Epithelial cell of proximal tubule (primary cell): ENCODE measurements around the gene OR10D3. TPM values are rescaled to one million over a fixed set of nuclear protein-coding genes. Genes with fewer than 3 reads are reported as not detected.
"Not testable (repeated sequence)": the region's sequence is repeated elsewhere in the genome, so short reads cannot be mapped to it uniquely, and the experiment has no call there.

Experiments
- DNase-seq: peaks from one replicate; pipeline ENCODE4 v3.0.0-alpha.2; 2011; ENCODE audit warnings: low read depth
- H3K4me3 ChIP-seq: 2 replicates; pipeline ENCODE4 v1.5.1; 2011; ENCODE audit warnings: low read depth, mild to moderate bottlenecking, low read length
- total RNA-seq: library from RNA; depleted of rRNA; stranded (reverse); fragments of >200 nt; gene quantifications from 2 replicates; pipeline ENCODE4 v1.2.3, GENCODE V29; 2015
- TF ChIP-seq, protein P1 (sequence below): conservative IDR thresholded peaks from 2 replicates; pipeline ENCODE4 v1.5.1; 2012; ENCODE audit warnings: low read depth, mild to moderate bottlenecking, low read length

The OR10D3 gene
- total RNA-seq, 1 donor from 2014 or later: not detected

DNA sequence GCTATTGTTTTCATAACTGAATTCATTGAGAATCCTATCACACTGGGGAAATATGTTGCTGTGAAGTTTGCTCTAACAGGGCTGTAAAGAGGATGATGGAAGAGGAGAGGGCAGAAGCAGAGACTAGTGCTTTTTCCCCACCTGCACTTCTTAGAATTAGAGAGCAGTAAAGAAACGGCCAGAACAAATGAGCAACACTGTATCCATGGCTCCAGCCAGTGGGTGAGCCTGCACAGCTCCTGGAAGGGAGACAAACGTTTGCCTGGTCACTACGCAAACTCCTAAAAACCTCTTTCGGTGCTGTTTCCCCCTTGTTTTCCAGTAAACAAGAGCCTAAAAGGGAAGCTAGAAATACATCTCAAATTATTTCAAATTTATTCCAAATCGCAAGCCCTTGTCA is 22.2 kb upstream of the OR10D3 start:
- H3K4me3 ChIP-seq: no peak overlapping the region
- TF ChIP-seq, protein P1, sequence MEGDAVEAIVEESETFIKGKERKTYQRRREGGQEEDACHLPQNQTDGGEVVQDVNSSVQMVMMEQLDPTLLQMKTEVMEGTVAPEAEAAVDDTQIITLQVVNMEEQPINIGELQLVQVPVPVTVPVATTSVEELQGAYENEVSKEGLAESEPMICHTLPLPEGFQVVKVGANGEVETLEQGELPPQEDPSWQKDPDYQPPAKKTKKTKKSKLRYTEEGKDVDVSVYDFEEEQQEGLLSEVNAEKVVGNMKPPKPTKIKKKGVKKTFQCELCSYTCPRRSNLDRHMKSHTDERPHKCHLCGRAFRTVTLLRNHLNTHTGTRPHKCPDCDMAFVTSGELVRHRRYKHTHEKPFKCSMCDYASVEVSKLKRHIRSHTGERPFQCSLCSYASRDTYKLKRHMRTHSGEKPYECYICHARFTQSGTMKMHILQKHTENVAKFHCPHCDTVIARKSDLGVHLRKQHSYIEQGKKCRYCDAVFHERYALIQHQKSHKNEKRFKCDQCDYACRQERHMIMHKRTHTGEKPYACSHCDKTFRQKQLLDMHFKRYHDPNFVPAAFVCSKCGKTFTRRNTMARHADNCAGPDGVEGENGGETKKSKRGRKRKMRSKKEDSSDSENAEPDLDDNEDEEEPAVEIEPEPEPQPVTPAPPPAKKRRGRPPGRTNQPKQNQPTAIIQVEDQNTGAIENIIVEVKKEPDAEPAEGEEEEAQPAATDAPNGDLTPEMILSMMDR: no peak
- DNase-seq: no peak

DNA sequence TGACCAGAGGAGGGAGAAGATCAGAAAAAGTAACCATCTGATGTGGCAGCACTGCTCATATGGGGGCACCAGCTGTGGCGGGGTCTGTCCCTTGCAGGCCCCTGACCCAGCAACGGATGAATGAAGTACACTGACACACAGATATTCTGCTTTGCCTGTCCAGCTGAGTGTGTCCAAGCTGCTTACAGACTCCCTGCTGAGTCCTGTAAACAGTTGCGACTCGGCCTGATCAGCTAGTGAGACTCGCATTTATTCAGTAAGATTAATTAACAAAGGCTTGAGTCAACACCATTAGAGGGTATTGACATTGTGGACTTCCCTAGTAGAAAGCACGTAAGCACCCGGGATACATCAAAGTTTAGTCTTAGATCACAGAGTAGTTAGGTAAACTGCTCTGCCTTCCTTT is 15.3 kb upstream of the OR10D3 start:
- no peak overlapping the region for H3K4me3 ChIP-seq
- TF ChIP-seq, protein P1: no peak
- no peak for DNase-seq

DNA sequence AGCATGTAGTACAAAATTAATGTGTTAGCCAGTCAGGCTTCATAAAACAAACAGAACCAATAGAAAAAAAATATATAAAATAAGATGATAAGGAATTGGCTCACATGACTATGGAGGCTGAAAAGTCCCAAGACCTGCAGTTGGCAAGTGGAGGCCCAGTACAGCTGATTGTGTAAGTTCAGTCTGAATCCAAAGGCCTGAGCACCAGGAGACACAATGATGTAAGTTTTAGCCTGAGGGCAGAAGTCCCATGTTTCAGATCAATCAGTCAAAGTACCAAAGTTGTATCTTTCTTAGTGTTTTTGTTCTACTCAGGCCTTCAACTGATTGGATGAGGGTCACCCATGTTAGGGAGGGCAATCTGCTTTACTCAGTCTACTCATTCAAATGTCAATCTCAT is 14.3 kb upstream of the OR10D3 start:
- DNase-seq: no peak
- TF ChIP-seq, protein P1: no peak
- H3K4me3 ChIP-seq: no peak overlapping the region

DNA sequence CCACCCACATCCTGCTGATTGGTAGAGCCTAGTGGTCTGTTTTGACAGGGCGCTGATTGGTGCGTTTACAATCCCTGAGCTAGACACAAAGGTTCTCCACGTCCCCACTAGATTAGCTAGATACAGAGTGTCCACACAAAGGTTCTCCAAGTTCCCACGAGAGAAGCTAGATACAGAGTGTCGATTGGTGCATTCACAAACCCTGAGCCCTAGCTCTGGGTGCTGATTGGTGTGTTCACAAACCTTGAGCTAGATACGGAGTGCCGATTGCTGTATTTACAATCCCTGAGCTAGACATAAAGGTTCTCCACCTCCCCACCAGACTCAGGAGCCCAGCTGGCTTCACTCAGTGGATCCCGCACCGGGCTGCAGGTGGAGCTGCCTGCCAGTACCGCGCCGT is 12.8 kb upstream of the OR10D3 start:
- DNase-seq, H3K4me3 ChIP-seq: not testable (repeated sequence)

DNA sequence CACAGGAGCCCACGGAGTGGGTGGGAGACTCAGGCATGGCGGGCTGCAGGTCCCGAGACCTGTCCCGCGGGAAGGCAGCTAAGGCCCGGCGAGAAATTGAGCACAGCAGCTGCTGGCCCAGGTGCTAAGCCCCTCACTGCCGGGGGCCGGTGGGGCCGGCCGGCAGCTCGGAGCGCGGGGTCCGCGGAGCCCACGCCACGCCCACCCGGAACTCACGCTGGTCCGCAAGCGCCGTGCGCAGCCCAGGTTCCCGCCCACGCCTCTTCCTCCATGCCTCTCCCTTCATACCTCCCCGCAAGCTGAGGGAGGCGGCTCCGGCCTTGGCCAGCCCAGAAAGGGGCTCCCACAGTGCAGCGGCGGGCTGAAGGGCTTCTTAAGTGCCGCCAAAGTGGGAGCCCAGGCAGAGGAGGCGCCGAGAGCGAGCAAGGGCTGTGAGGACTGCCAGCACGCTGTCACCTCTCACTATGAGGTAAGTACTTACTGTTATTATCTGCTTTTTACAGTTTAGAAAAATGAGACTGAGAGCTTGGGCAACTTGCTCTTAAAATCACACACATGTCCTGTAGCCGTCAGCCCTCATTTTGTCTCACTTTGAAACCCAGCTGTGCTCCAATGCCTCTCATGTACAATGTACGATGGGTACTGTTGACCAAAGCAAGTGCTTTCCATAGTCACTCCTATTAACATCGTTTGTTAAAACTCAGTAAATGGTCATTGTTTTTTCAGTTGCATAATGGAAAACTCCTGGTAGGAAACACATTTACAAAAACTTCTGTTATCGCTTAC is 12.2 kb upstream of the OR10D3 start:
- TF ChIP-seq, protein P1: no peak
- no peak overlapping the region for H3K4me3 ChIP-seq
- DNase-seq: no peak

DNA sequence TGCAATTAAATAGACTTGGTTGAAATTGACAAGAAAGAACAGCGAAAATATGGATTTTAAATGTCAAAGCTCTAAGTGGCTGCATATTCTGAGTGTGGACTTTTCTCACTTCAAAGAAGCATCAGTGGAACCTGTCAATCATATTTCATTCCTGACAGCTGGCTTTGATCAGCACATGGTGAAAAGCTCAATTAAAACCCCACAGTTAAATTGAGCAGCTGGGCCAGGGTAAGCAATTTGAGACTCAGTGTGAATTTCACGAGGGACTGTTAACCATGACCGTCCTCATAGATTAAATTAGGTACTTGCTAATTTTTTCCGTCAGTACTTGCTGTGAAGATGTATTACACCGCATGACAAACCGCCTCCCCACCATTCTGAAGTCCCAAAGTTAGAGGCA is 11.0 kb upstream of the OR10D3 start:
- H3K4me3 ChIP-seq: no peak overlapping the region
- DNase-seq: no peak
- TF ChIP-seq, protein P1: no peak

DNA sequence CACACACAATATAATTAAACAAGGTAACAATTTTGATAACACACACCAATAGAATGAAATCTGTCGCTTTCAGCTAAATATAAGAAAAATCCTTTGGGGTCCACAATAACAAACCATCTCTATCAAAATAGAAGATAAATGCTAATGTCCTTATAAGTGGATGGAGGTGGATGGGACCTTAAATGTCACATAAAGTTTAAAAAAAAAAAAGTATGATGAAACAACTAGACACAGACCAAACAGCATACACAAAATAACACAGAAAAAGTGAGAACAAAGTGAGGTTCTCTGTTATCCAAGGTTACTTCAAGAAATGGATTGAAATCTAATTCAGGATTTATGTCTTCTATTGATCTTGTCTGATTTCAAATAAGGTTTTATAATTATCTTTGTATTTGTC is 10.5 kb upstream of the OR10D3 start:
- TF ChIP-seq, protein P1: no peak
- no peak overlapping the region for H3K4me3 ChIP-seq
- DNase-seq: no peak
